NCI-H345 treated with DMSO at 0.1 percent for 48 hours (cell line): ENCODE measurements around the gene ZNF677.
A peak's percentile ranks its signal among the peaks of the same experiment; 100 is the strongest.
"Not testable (repeated sequence)": the region's sequence is repeated elsewhere in the genome, so short reads cannot be mapped to it uniquely, and the experiment has no call there.

Source experiments
- DNase-seq: peaks from one replicate; lab custom pipeline; 2025; ENCODE audit not compliant: unreplicated experiment; lab: John Stamatoyannopoulos, UW

Gene ZNF677

DNA sequence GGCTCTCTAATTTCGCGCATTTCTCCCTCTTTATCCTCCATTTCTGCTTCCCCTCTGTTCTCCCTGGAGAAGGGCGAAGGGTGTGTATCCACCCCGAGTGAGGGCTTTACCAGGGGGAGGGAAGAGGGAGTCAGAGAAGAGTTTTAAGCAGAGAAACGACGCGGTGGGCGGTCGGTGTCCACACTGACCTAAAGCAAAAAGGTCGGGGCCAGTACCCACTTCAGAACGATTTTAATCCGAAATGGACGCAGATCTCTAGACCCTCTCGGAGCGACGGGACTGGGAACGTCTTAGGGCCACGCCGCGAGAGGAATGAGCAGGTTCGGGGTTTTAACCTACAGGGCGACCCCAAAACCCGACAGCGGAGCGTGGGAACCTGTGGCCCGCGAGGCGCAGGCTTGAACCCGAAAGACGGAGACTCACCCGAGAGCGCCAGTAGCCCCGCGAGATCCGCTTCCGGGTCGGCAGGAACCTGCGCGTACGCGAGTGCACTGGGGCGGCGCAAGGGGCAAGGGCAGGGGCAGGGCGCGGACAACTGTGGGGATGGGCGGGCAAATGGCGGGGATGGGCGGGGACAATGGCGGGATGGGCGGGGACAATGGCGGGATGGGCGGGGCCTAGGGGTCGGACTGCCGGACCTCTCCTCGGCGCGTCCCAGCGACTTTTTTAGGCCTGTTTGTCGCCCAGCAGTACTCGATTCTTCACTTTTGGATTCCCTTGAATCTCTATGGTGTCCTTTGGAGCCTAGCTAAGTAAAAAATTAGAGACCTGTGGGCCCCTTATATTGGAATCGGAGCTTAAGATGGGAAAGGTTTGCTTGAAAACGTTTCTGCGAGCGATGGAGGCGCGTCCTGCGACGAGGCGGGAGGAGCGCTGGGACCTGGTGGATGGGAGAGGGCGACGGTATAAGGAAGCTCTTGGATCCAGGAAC, at the start of gene ZNF677:
ZNF677 (minus strand) TSS at position 463 of the 931 bp plus-strand sequence. CDS start 3,323 bp downstream, outside the sequence.
- no peak for DNase-seq

DNA sequence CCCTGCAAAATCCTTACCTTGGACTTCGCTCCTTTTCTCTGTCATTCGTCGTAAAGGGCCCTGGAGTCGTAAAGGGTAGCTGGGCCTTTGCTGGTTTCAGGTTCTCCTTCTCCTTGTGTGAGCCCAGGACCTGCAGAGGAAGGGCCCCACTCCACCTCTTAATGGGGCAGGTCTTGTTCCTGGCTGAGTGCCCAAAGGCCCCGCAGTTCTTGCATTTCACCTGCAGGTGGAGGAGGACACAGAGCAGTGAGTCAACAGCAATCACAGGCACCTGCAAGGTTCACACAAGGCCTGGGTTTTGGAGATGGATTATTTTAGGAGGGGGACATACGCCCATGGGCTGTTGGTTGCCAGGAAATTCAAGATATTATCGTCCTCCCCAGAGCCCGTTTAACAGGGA, 46.7 kb upstream of the ZNF677 start:
- not testable (repeated sequence) for DNase-seq

DNA sequence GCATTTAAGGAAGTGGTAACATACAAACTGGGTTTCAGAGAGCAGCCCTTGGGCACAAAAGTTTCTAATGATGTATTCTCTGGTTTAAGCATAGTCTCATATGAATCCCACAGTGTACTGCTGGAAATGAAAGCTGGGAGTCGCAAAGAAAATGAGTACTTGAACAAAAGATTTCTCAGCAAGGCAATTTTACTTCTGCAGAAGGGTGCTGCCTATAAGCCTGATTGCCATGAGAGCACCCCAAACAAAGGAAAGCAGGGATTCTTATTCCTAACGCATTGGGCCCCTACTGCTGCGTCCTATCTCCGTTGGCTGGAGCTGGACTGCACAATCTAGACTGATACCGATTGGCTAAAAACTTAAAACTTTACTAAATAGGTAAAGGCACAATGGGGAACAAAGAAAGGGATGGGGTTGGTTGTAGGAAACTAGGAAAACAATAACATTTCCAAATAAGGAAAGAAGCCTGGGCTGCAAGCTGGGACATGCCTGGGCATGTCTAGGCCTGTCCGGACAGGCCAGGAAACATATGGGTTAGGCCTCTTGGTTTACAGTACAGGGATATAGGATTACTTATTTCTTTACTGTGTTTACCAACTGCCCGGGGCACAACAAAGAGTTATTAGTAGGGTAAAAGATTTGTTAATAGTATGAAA, 40.2 kb upstream of the ZNF677 start:
- no peak for DNase-seq

DNA sequence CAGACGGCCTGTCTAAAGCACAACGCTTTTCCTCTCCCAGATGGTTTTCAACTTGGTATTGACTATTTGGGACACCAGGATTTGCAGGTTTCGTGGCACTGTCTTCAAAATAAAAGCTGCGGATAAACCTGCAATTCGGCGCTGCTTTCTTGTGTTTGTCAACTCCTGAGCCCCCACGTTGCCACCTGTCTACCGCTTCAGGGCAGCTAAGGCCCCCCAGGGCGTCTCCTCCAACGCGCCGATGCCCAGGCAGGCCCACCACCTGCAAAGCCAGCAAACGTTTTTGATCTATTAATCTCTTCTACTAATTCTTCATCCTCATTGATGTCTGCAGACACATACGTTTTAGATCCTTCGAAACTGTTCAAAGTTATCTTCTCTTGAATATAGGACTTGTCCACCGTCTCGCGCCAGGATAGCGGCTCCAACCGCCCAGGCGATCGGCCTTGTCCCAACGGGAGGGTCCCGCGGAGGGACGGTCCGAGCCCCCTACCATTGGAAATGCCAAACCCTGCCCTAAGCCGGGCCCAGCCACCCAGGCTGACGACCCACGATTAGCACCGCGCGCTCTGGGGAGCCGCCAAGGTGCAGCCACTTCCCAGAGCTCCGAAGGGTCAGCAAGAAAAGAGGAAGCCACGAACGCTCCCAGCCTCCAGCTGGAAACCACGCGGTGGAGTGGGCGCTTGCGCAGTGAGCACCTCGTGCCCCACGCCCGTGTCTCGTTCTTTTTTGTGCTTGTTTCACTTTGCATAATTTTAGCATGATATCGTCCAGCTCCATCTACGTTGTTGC, 36.3 kb upstream of the ZNF677 start:
- DNase-seq, result no peak

DNA sequence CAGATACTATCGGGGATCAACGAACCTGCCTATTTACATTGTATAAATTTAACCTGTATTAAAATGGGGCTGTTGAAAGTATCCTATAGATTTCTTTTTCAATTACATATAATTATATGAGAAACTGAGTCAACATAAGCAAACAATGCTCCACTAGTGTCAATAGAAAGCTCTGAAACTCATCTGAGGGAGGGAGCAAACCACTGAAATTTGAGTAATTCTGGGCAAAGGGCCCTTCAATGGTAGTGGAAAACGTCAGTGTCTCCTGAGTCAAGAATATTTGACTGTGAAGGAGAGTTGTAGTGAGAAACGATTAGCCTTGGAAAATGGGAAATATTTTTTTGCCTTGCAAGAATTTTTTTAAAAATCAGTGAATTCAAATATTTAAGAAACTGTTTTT, 30.4 kb upstream of the ZNF677 start:
- DNase-seq, result no peak

DNA sequence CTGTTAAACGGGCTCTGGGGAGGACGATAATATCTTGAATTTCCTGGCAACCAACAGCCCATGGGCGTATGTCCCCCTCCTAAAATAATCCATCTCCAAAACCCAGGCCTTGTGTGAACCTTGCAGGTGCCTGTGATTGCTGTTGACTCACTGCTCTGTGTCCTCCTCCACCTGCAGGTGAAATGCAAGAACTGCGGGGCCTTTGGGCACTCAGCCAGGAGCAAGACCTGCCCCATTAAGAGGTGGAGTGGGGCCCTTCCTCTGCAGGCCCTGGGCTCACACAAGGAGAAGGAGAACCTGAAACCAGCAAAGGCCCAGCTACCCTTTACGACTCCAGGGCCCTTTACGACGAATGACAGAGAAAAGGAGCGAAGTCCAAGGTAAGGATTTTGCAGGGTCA, 27.3 kb upstream of the ZNF677 start:
- not testable (repeated sequence) for DNase-seq

DNA sequence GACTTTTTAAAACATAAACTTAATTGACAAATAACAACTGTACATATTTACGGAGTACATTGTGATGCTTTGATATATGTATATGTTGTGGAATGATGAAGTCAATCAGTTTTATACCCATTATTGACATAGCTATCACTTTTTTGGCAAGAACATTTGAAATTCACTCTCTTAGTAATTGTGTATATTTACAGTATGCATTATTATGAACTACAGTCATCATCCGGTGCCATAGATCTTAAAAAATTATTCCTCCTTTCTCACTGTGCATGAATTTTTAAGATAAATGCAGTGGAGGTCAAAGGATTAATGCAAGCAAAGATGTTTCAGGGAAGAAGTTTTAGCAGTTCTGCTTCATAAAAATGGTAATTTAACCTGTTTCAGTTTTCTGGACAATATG, 20.8 kb upstream of the ZNF677 start:
- DNase-seq, result no peak

DNA sequence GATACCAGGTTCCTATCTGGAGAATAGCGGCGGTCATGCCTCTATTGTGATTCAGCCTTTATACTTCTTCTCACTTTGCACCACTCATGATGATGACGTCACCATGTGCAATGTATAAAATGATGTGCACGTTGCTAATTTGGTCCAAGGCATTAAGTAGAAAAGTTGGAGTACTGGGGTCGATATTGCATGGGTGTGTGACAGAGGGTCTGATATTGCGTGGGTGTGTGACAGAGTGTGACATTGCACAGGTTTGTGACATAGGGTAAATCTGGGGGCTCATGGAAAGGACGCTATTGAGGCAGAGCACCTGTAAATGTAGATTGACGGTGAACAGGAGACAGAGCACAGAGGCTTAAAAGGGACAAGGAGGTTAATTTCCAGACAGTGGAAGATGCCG, 17.4 kb upstream of the ZNF677 start:
- DNase-seq, result no peak

DNA sequence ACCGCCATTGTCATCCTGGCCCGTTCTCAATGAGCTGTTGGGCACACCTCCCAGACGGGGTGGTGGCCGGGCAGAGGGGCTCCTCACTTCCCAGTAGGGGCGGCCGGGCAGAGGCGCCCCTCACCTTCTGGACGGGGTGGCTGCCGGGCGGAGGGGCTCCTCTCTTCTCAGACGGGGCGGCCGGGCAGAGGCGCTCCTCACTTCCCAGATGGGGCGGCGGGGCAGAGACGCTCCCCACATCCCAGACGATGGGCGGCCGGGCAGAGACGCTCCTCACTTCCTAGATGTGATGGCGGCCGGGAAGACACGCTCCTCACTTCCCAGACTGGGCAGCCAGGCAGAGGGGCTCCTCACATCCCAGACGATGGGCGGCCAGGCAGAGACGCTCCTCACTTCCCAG, 15.2 kb upstream of the ZNF677 start:
- not testable (repeated sequence) for DNase-seq

DNA sequence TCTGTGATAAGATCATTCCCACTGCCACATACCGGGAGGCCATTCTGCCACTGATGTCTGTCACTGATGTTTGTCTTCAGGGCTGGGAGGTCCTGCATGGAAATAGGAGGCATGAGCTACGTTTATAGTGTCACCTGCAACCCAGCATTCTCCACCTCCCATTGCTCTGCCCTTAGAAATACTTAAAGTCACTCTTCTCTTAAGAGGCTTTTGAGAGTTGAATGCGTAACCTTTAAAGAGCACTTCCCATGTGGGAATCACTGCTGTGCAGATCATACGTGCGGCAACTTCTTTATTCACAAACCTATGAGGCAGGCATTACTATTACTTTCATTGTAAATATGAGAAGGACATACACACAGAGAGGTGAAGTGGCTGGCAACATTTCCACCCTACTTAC, 12.9 kb upstream of the ZNF677 start, which contains the start of gene VN1R4:
VN1R4 (minus strand) TSS at position 101 of the 400 bp plus-strand sequence; CDS start at position 43, 58 bp downstream.
- DNase-seq, result peak; percentile 31

DNA sequence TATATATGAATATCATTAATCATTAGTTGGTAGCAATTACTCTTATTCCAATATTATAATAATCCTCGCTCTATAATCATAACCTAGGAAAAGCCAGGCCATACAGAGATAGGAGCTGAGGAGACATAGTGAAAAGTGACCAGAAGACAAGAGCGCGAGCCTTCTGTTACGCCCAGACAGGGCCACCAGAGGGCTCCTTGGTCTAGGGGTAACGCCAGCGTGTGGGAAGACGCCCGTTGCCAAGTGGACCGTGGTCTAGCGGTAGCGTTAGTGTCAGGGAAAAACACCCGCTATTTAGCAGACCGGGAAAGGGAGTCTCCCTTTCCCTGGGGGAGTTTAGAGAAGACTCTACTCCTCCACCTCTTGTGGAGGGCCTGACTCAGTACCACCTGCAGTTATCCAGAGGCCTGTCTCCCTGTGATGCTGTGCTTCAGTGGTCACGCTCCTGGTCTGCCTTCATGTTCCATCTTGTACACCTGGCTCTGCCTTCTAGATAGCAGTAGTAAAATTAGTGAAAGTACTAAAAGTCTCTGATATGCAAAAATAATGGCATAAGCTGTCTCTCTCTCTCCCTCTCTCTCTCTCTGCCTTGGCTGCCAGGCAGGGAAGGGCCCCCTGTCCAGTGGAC, 3.2 kb upstream of the ZNF677 start, which contains the start of gene VN1R2:
VN1R2 (plus strand) TSS at position 578 of the 628 bp plus-strand sequence. CDS start 84 bp downstream, outside the sequence.
- DNase-seq, result not testable (repeated sequence)

DNA sequence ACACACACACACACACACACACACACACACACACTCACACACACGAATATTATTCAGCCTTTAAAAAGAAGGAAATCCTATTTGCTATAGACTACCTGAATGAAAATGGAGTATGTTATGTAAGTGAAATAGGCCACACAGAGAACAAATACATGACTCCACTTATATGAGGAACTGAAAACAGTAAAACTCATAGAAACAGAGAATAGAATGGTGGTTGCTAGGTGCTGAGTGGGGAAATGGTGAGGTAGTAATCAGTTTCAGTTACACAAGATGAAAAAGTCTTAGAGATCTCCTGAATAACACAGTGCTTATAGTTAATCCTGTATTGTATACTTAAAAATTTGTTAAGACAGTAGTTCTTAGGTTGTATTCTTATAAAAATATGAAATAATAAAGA, 8.2 kb downstream of the ZNF677 start:
- no peak for DNase-seq

DNA sequence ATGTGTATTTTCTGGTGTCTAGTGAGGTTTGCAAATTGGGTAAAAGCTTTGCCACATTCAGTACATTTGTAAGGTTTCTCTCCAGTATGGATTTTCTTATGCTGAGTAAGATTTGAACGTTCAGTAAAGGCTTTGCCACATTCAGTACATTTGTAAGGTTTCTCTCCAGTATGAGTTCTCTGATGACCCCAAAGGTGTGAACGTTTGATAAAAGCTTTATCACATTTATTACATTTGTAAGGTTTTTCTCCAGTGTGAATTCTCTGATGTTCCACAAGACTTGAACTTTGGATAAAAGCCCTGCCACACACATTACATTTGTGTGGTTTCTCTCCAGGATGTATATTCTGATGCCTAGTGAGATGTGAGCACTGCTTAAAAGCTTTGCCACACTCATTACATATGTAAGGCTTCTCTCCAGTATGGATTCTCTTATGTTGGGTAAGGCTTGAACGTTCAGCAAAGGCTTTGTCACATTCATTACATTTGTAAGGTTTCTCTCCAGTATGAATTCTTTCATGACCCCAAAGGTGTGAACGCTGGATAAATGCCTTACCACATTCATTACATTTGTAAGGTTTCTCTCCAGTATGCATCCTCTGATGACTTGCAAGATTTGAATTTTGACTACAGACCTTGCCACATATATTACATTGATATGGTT, 17.4 kb downstream of the ZNF677 start:
- DNase-seq, result no peak

DNA sequence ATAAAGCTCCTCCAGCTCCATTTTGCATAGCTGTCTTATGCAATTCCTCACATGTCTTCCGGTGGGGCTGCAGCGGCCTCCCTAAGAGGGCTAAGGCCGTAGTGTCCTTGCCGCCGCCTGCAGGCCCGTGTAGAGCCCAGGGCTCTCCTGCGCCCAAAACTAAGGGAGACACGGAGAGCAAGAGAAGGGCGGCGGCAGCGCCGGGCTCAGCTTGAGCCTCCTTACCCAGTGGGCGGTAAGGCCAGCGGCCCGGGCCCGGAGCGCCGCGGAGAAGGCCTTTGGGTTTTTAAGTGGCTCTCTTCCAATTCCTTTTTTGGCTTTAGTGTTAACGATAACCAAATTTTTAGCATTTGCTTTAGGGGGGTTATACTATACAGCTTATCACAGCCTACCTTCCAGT, 30.1 kb downstream of the ZNF677 start:
- DNase-seq, result no peak

DNA sequence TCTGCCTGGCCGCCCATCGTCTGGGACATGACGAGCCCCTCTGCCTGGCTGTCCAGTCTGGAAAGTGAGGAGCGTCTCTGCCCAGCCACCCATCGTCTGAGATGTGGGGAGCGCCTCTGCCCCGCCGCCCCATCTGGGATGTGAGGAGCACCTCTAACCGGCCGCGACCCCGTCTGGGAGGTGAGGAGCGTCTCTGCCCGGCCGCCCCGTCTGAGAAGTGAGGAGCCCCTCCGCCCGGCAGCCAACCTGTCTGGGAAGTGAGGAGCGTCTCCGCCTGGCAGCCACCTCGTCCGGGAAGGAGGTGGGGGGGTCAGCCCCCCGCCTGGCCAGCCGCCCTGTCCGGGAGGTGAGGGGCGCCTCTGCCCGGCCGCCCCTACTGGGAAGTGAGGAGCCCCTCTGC, 32.0 kb downstream of the ZNF677 start:
- DNase-seq, result not testable (repeated sequence)

DNA sequence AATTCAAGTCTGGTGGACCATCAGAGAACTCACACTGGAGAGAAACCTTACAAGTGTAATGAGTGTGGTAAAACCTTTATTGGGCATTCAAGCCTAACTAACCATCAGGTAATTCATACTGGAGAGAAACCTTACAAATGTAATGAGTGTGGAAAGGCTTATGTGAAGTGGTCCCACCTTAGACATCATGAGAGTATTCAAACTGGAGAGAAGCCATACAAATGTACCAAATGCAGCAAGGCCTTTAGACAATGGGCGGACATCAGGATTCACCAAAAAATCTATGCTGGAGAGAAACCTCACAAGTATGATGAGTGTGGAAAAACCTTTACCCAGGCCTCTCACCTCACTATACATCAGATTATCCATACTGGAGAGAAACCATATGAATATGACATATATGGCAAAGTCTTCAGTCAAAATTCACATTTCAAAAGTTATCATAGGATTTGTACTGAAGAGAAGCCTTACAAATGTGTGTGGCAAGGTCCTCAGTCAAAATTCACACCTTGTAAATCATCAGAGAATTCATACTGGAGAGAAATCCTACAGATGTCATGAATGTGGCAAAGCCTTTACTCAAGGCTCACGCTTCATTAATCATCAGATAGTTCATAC, 41.9 kb downstream of the ZNF677 start:
- no peak for DNase-seq

DNA sequence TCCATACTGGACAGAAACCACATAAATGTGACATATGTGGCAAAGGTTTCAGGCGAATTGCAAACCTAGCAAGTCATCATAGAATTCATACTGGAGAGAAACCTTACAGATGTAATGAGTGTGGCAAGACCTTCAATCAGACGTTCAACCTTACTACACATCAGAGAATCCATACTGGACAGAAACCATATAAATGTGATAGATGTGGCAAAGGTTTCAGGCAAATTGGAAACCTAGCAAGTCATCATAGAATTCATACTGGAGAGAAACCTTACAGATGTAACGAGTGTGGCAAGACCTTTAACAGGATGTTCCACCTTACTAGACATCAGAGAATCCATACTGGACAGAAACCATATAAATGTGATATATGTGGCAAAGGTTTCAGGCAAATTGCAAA, 43.1 kb downstream of the ZNF677 start:
- not testable (repeated sequence) for DNase-seq

DNA sequence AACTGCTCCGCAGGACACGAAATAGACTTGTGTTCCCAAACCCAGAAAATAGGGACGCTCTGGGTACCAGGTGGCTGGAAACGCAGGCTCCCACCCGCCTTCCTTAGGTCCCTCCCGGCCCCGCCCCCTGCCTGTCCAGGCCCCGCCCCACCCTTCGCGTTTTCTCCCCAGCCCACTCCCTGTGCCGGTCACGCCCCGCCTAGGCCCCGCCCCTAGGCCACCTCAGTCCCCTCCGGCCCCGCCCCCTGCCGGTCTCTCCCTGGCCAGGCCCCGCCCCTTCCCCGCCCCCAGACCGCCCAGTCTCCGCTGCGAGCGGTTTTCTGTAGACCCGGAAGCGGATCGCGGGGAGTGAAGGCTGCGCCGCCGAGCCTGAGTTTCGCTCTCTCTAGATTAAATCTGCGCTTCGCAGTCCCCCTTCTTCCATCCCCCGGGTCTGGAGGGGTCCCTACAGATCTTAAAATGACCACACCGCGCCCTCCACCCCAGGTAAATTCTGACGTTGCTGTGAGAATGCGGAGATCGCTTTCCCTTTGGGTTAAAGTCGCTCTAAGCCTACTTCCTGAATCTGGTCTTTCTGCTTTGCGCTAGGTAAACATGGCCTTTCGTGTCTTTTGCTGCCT, 57.8 kb downstream of the ZNF677 start:
- DNase-seq, result peak; percentile 37

DNA sequence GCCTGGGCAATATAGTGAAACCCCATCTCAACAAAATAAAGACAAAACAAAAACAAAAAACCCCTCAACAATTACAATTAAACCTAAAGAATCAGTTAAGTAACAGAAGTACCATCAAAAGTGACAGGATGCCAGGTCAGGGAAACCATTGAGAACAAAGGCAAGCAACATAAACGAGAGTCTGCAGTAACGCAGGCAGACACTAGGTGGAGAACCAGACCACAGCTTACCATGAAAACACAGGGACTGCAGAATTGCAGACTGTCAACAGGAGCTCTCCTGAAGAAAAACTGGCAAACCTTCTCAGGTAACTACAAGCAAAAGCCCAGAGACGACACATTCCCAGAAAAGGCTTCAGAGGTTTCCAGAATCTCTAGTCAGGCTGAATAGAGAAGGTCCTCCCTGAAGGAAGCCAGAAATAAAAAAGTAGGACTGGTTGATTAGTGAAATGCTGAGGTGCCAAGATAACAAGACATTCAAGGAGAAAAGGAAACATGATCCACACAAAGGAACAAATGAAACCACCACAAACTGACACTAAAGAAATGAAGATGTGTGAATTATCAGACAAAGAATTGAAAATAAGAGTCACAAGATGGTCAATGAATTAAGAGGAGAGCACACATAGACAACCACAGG, 59.3 kb downstream of the ZNF677 start:
- DNase-seq, result peak; percentile 68
